Measurements from ENCODE around the gene SAXO2.

SAXO2 gene

GRCh38 chr15:82292271-82292670 is 29.7 kb downstream of the SAXO2 start:
- Histone ChIP-seq H3K9me3 (ENCODE audit: insufficient read depth, low read length) (no peaks in the 10 kb centered on the region), H3K4me1 (ENCODE audit: low read length) (peaks cover 4% of the 10 kb centered on the region), H3K9ac (ENCODE audit: low read length) (no peak overlapping the region), H3K4me3 (ENCODE audit: low read length) (no peak overlapping the region), H3K4me2 (ENCODE audit: low read length) (no peak overlapping the region), H2AFZ (ENCODE audit: low read depth, low read length) (no peak overlapping the region), H3K36me3 (replicated peaks; ENCODE audit: low read depth, low read length) (no peaks in the 10 kb centered on the region), H3K27me3 (ENCODE audit: low read depth, low read length) (no peaks in the 10 kb centered on the region), H3K27ac (ENCODE audit: low read length) (no peak overlapping the region), H3K79me2 (ENCODE audit: low read length) (no peaks in the 10 kb centered on the region), H4K20me1 (ENCODE audit: insufficient read depth, low read length) (no peaks in the 10 kb centered on the region)
- no peak for TF ChIP-seq EZH2phosphoT487 (IDR thresholded peaks at IDR 0.05; ENCODE audit: low read depth)
- TF ChIP-seq, protein P1, sequence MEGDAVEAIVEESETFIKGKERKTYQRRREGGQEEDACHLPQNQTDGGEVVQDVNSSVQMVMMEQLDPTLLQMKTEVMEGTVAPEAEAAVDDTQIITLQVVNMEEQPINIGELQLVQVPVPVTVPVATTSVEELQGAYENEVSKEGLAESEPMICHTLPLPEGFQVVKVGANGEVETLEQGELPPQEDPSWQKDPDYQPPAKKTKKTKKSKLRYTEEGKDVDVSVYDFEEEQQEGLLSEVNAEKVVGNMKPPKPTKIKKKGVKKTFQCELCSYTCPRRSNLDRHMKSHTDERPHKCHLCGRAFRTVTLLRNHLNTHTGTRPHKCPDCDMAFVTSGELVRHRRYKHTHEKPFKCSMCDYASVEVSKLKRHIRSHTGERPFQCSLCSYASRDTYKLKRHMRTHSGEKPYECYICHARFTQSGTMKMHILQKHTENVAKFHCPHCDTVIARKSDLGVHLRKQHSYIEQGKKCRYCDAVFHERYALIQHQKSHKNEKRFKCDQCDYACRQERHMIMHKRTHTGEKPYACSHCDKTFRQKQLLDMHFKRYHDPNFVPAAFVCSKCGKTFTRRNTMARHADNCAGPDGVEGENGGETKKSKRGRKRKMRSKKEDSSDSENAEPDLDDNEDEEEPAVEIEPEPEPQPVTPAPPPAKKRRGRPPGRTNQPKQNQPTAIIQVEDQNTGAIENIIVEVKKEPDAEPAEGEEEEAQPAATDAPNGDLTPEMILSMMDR (IDR thresholded peaks at IDR 0.05; ENCODE audit: low read depth, low read length), result no peak

GRCh38 chr15:82294061-82294690 is 31.6 kb downstream of the SAXO2 start:
- Histone ChIP-seq H3K27ac (ENCODE audit: low read length) (no peak overlapping the region), H3K4me1 (ENCODE audit: low read length) (no peaks in the 10 kb centered on the region), H3K4me3 (ENCODE audit: low read length) (no peak overlapping the region), H3K9me3 (ENCODE audit: insufficient read depth, low read length) (no peaks in the 10 kb centered on the region), H3K36me3 (replicated peaks; ENCODE audit: low read depth, low read length) (no peaks in the 10 kb centered on the region), H2AFZ (ENCODE audit: low read depth, low read length) (no peak overlapping the region), H4K20me1 (ENCODE audit: insufficient read depth, low read length) (no peaks in the 10 kb centered on the region), H3K79me2 (ENCODE audit: low read length) (no peaks in the 10 kb centered on the region), H3K4me2 (ENCODE audit: low read length) (no peak overlapping the region), H3K27me3 (ENCODE audit: low read depth, low read length) (no peaks in the 10 kb centered on the region), H3K9ac (ENCODE audit: low read length) (no peak overlapping the region)
- no peak for TF ChIP-seq EZH2phosphoT487 (IDR thresholded peaks at IDR 0.05; ENCODE audit: low read depth)
- TF ChIP-seq, protein P1 (IDR thresholded peaks at IDR 0.05; ENCODE audit: low read depth, low read length), result no peak

- Histone ChIP-seq H3K9ac (ENCODE audit: low read length) (no peak overlapping the region), H3K4me3 (ENCODE audit: low read length) (no peak overlapping the region), H3K27ac (ENCODE audit: low read length) (no peak overlapping the region), H2AFZ (ENCODE audit: low read depth, low read length) (no peak overlapping the region), H4K20me1 (ENCODE audit: insufficient read depth, low read length) (no peaks in the 10 kb centered on the region), H3K4me2 (ENCODE audit: low read length) (no peak overlapping the region), H3K27me3 (ENCODE audit: low read depth, low read length) (no peaks in the 10 kb centered on the region), H3K4me1 (ENCODE audit: low read length) (no peaks in the 10 kb centered on the region), H3K36me3 (replicated peaks; ENCODE audit: low read depth, low read length) (no peaks in the 10 kb centered on the region), H3K79me2 (ENCODE audit: low read length) (no peaks in the 10 kb centered on the region), H3K9me3 (ENCODE audit: insufficient read depth, low read length) (no peaks in the 10 kb centered on the region)
- TF ChIP-seq, protein P1 (IDR thresholded peaks at IDR 0.05; ENCODE audit: low read depth, low read length), result no peak
Measured at GRCh38 chr15:82297546-82297945, 34.9 kb downstream of the SAXO2 start.

GRCh38 chr15:82298032-82298431 is 35.4 kb downstream of the SAXO2 start:
- no peak for TF ChIP-seq EZH2phosphoT487 (IDR thresholded peaks at IDR 0.05; ENCODE audit: low read depth)
- TF ChIP-seq, protein P1 (IDR thresholded peaks at IDR 0.05; ENCODE audit: low read depth, low read length), result no peak
- H3K4me2 ChIP-seq (ENCODE audit: low read length), result peak overlapping the region; percentile 46
- H3K79me2 ChIP-seq (ENCODE audit: low read length), result no peaks in the 10 kb centered on the region
- H3K36me3 ChIP-seq (replicated peaks; ENCODE audit: low read depth, low read length), result no peaks in the 10 kb centered on the region
- no peak overlapping the region for H3K9ac ChIP-seq (ENCODE audit: low read length)
- no peak overlapping the region for H3K27ac ChIP-seq (ENCODE audit: low read length)
- no peaks in the 10 kb centered on the region for H4K20me1 ChIP-seq (ENCODE audit: insufficient read depth, low read length)
- H3K9me3 ChIP-seq (ENCODE audit: insufficient read depth, low read length), result no peaks in the 10 kb centered on the region
- H3K4me1 ChIP-seq (ENCODE audit: low read length), result no peaks in the 10 kb centered on the region
- H2AFZ ChIP-seq (ENCODE audit: low read depth, low read length), result no peak overlapping the region
- peak overlapping the region; percentile 60 for H3K4me3 ChIP-seq (ENCODE audit: low read length)
- no peaks in the 10 kb centered on the region for H3K27me3 ChIP-seq (ENCODE audit: low read depth, low read length)

All from OCI-LY3 (cell line).